Measurements from ENCODE around the gene DMTF1. TPM values are rescaled to one million over a fixed set of nuclear protein-coding genes. Genes with fewer than 3 reads are reported as not detected.
A peak's percentile ranks its signal among the peaks of the same experiment; 100 is the strongest.
"Not testable (repeated sequence)": the region's sequence is repeated elsewhere in the genome, so short reads cannot be mapped to it uniquely, and the experiment has no call there.

DMTF1 gene
- total RNA-seq, 2 donors from 2014 or later = 57.7 to 63.6 TPM

DNA sequence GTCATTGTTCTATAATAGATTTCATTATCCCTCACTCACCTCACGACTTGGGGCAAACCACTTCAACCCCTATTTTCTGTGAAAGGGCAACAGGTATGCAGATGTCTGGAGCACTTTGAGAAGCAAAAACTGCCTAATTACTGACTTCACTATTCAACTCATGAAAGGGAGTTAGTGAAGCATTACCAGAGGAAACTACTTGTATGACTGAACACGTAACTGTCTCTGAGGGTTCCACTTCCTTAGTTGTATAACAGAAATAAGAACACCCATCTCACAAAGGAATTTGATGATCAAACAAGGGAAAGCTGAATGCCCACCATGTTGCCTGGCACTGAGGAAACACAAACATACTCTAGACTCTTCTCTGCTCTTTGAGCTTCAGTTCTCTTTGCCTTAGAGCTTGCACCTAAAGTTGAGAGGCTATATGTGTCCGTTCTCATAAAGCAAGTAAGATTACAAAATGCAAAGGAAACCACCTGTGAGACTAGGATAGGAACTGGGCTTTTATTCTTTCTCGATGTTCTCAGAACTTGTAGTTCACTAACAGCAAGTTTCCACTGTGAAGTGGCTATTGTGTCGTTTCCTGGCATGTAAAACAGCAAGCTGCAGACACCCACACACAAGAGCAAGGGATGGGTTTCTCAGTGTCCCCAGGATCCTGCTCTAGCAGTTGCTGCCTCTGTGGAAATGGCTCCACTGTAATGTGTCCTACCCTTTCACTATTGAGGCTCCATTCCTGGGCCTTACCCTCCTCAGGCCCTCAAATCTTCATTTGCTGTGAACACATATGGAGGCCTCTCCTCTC, 64.7 kb downstream of the DMTF1 start:
- intact Hi-C loops (cut with DNase I) = loop anchor here in 1 of 2 donors (10.0 kb wide), 1 partner anchor 52 kb away; no protein-coding TSS in a partner anchor
- DNase-seq (ENCODE audit: low spot score) = no peak

DNA sequence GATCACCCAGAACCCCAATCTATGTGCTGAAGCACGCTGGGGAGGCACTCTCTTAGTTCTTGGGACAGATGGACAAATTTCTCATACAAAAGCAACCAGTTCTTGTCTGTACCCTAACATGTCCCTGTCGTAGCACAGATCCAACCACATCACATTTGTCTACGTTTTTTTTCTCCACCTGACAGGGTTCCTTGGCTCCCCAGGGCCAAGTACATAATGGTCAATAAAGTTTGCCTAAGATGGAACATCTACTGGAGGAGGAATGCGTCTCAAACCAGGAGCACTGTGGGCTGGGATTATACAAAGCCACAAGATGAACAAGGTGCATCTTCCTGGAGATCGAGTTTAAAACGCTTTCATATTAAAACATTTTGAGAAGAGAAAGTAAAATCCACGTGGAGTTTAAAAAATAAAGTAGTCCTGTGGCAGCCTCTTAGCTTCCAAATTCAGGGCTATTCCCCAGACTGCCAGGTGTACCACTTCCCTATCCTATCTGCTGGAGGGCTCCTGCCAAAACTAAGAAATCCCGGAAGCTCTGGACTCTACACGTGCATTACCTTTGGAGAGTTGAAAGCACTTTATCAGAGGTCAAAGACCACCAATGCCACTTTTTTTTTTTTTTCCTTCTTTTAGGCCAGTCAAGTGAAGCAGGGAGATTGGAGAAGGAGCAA, 65.9 kb downstream of the DMTF1 start:
- intact Hi-C loops (cut with DNase I) = loop anchor here in 1 of 2 donors (10.0 kb wide), 1 partner anchor 53 kb away; no protein-coding TSS in a partner anchor
- no peak for DNase-seq (ENCODE audit: low spot score)

DNA sequence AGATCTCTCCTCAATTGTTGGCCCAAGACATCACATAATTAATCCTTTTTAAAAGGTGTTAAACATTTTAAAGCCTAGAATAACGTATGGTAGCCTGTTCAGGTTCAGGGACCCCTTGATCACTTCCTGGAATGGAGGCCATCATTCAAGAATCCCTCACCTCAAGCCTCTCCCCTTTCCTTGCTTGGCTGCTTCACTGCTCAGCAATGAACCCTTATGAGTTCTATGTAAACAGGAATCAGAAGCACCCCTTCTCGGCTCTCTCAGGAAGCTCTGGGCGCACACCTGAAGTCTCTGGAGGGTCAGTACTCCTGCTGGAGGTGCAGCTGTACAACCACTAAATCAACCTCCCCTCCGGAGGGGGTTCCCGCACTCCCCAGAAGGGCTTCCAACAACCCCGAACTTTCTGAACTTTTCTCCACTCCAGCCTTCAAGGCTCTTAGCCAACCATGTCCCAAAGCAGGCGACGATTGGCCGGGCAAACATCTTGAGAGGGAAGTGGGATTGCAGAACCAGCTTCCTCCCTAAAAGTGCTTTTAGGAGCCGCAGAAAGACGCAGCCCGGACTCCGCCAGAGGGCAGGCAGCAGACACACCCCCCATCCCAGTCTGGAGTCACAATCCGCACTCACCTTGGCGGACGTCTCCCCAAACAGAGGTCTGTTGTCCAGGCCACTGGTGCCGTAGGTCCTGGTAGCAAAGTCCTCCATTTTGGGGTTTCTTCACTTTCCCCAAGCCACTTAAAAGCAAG, 66.7 kb downstream of the DMTF1 start:
- DNase-seq (ENCODE audit: low spot score) = peak; percentile 90
- intact Hi-C loops (cut with DNase I) = loop anchor here in 1 of 2 donors (10.0 kb wide), 1 partner anchor 54 kb away; no protein-coding TSS in a partner anchor

DNA sequence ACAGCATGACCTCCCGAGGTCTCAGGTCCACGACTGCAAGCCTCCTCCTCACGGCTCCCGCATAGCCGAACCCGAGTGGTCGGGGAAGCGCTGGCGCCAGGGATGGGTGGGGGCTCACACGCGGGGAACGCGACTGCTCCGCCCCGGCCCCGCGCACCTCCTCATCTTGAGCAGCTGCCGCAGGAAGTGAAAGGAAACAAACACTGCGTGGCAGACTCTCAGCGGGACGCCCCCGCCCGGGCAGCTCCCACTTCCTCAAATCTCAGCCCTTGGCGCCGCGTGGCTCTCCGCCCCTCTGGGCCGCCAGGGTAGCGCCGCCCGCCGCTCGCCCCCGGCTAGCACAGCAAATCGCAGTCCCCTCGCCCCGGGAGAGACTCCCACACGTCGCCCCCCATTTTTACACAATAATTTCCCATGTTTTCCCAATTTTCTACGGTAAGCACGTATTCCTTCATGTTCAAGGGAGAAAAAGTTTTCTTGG, 67.3 kb downstream of the DMTF1 start, which contains the start of gene TMEM243:
Gene TMEM243 (minus strand): TSS at position 188 of the 481 bp plus-strand sequence. CDS start 229 bp downstream, outside the sequence.
- peak; percentile 95 for DNase-seq (ENCODE audit: low spot score)
- intact Hi-C loops (cut with DNase I) = loop anchor here in 1 of 2 donors (10.0 kb wide), 1 partner anchor 55 kb away; no protein-coding TSS in a partner anchor

DNA sequence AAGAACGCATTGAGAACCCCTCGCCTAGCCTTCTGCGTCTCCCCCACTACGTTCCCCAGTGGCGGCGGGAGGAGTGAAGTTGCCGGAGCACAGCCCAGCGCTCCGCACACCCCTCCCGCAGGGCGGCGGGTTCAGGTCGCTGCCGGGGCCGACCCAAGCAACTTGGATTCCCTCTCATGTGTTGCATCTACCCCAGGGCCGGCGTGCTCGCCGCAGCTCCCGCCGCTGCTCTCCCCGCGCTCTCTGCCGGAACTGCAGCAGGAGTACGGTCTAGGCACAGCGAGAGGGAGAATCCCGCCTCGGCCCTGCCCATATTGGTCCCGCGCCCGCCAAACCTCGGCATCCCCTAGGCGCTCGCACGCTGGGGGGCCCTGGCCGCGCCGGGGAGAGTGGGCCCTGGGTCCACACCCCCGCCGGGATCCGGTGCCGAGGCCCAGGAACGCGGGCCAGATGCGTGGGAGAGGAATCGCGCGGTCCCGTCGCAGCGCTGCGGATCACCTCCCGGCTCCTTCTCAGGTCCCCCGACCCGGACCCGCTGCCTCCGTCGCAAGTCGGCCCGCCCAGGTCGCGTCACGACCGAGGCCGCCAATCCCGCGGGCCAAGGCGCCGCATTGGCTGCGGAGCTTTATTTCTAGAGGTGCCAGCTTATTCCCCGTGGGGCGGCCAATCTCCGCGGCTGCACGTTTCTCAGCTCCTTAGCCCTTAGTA, 67.9 kb downstream of the DMTF1 start:
- intact Hi-C loops (cut with DNase I) = no loop called here
- peak; percentile 92 for DNase-seq (ENCODE audit: low spot score)

DNA sequence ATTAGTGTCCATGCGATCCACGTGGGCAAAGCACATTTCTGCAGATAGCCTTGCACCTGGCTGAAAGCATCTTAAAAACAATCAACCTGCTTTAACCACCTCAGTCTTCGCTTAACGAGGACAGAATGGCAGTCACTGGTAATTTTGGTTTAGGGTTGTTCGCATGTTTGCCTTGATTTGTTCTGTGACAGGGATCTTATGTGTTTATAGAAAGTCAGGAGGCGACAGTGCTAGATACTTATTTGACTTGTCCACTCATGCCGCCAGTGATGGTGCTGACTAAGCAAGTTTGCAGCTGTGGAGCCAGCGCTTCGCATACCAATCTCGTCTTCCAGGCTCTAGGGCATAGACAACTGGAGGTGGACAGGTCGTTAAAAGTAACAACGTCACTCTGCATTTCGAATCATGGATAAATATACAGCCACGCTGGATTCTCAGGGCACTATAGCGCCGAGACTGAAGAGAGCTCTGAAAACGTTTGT, 68.5 kb downstream of the DMTF1 start:
- no peak for DNase-seq (ENCODE audit: low spot score)
- intact Hi-C loops (cut with DNase I) = no loop called here

DNA sequence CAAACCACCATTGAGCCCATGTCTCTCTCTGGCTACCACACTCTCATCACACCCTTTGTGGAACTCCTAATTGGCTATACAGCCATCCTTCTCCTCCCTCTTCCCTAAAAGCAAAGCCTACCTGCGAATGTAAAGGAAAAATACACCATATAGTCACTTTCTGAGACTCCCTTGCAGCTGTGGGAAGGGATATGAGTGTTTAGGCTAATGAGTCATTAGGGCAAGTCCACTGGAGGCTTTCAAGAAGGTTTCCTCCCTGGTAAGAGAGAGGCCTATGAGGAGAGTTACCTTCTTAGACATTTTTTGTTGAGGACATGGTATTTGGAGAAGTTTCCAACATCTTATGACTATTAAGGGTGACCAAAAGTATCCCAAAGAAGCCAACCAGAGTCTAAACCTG, 71.4 kb downstream of the DMTF1 start:
- intact Hi-C loops (cut with DNase I) = no loop called here
- DNase-seq (ENCODE audit: low spot score) = no peak

DNA sequence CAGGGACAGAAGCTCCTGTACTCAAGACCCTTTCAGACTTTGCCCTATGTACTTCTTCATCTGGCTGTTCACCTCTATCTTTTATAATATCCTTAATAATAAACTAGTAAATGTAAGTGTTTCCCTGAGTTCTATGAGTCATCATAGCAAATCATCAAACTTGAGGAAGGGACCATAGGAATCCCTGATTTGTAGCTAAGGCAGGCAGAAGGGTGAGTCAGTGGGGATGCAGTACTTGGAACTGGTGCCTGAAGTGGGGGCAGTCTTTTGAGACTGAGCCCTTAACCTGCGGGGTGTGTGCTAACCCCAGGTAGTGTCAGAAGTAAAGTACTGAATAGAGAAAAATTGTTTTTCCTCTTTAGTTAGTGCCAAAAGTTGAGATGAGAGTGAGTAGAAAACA, 73.4 kb downstream of the DMTF1 start:
- DNase-seq (ENCODE audit: low spot score) = no peak
- intact Hi-C loops (cut with DNase I) = no loop called here

DNA sequence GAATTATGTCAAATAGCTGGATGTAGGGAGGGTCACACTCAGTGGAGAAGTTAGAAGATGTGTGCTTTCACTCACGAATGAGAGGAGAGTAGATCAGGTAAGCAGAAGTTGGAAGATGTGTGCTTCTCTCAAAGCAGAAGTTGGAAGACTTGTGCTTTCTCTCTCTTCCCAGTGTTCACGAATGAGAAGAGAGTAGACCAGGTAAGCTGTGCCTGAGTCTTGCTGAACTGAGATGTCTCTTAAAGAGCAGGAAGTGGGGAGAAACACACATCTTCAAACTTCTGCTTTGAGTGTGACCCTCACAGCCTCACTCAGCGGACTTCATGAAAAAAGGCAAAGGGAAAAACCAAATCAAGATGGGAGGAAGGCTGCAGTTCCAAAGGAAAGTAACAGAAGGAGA, 74.2 kb downstream of the DMTF1 start:
- DNase-seq (ENCODE audit: low spot score) = no peak
- intact Hi-C loops (cut with DNase I) = no loop called here

DNA sequence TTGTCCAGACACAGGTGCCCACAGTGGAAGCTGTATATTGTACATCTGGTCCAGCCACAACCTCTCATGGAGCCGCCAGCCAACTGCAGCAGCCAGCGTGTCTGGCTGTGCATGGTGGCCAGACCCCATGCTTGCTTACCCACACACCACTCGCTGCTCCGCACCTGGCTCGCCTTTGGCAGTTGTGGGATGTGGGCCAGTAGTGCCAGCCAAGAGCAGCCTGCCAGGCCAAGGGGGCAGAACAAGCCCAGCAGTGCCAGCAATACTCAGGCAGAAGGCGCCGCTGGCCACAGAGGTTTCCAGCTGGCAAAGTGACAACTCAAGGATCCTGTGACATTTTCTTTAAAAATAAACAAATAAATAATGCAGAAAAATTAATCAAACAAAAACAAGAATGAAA, 79.0 kb downstream of the DMTF1 start:
- no peak for DNase-seq (ENCODE audit: low spot score)
- intact Hi-C loops (cut with DNase I) = loop anchor here (10.0 kb wide), 2 partner anchors 286 to 306 kb away; no protein-coding TSS in a partner anchor

DNA sequence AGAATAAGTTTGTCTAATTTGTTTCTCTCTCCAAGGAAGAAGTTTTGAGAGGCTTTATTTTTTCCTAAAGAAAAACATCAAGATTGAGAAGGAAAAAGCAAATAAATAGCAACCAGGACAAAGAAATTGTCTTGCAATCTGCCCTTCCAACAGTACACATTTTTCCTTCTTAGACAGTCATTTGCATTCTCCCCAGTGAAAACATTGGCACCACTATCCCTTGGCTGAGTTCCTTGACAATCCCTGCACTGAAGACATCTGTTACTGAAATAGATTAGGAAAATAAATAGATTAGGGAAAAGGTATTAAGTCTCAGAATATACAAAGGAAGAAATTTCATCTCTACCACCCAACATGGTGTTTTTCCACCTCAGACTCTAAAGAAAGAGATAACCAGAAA, 79.5 kb downstream of the DMTF1 start:
- intact Hi-C loops (cut with DNase I) = loop anchor here (10.0 kb wide), 2 partner anchors 287 to 307 kb away; no protein-coding TSS in a partner anchor
- DNase-seq (ENCODE audit: low spot score) = no peak

DNA sequence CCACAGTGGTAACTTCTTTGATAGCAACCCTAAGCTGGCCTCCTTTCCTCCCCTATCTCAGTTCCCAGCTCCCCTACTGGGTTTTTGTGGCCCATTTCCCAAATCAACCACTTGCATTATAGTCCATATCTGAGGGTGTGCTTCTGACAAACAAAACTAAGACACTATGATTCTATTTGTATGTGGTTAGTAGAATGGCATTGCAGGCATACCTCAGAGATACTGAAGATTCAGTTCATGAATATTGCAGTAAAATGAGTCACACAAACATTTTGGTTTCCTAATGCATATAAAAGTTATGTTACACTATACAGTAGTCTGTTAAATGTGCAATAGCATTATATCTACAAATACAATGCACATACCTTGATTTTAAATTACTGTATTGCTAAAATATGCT, 82.7 kb downstream of the DMTF1 start:
- intact Hi-C loops (cut with DNase I) = loop anchor here (10.0 kb wide), 2 partner anchors 290 to 310 kb away; no protein-coding TSS in a partner anchor
- no peak for DNase-seq (ENCODE audit: low spot score)

DNA sequence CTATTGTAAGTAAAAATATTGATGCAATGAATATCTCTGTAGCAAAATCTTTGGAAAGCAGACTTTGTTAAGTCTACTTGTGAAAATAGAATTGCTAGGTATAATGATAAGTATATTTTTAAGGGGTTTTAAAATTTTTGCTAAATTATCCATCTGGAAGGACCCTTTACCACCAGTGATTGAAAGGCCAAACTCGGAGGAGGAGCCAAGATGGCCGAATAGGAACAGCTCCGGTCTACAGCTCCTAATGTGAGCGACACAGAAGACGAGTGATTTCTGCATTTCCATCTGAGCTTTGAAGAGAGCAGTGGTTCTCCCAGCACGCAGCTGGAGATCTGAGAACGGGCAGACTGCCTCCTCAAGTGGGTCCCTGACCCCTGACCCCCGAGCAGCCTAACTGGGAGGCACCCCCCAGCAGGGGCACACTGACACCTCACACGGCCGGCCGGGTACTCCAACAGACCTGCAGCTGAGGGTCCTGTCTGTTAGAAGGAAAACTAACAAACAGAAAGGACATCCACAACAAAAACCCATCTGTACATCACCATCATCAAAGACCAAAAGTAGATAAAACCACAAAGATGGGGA, 86.3 kb downstream of the DMTF1 start:
- not testable (repeated sequence) for DNase-seq (ENCODE audit: low spot score)
- intact Hi-C loops (cut with DNase I) = loop anchor here (10.0 kb wide), 2 partner anchors 294 to 314 kb away; no protein-coding TSS in a partner anchor

DNA sequence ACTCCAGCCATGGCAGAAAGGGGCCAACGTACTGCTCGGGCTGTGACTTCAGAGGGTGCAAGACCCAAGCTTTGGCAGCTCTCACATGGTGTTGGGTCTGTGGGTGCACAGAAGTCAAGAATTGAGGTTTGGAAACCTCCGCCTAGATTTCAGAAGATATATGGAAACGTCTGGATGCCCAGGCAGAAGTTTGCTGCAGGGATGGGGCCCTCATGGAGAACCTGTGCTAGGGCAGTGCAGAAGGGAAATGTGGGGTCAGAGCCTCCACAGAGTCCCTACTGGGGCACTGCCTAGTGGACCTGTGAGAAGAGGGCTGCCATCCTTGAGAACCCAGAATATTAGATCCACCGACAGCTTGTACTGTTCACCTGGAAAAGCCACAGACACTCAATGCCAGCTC, 93.4 kb downstream of the DMTF1 start:
- DNase-seq (ENCODE audit: low spot score); intact Hi-C loops (cut with DNase I): not testable (repeated sequence)
